K562 (cell line): ENCODE data around the gene ADPGK. TPM values are rescaled to one million over a fixed set of nuclear protein-coding genes. Genes with fewer than 3 reads are reported as not detected.

Source experiments
- ATAC-seq: fragments of 200-7000 bp; cut with Tn5 transposase; 3 replicates; pipeline ENCODE4 v1.9.1; 2020; ENCODE audit warnings: moderate library complexity
- BruUV-seq: library from RNA; stranded (reverse); fragments of 400-500 nt; replicated peaks from 2 replicates; lab custom pipeline; 2021; lab: Mats Ljungman, UMichigan
- CTCF ChIA-PET: fragments of 300-600 bp; formaldehyde crosslinking; extraction: SDS; loops from one replicate; lab custom pipeline; 2021; ENCODE audit warnings: low intra/inter-chr PET ratio; lab: Yijun Ruan, JAX
- POLR2A ChIA-PET: fragments of 300-600, 350-650 bp; sonication (Branson Sonifier 250); formaldehyde crosslinking; extraction: SDS; loops from one replicate; lab custom pipeline; 2021; ENCODE audit warnings: antibody characterized with exemption, inconsistent platforms; lab: Yijun Ruan, JAX
- DNase-seq, 4 experiments: peaks; one replicate each; pipeline versions ENCODE4 v3.0.0 to v3.0.0-alpha.2; 2011 to 2018; ENCODE audit warnings: low spot score in 3 of 4, mixed read lengths in 3 of 4; ENCODE audit errors: extremely low read depth in 1 of 4
- FAIRE-seq: peaks from 2 replicates; lab custom pipeline; 2011; peaks lifted over from hg19 to GRCh38; lab: Jason Lieb, UNC
- H2AFZ ChIP-seq: 2 replicates; pipeline ENCODE4 v1.6.0; 2011; ENCODE audit warnings: low read depth, low read length, control low read depth, inconsistent platforms
- H3K27ac ChIP-seq: fragments of 200-600 bp; 3 replicates; pipeline ENCODE4 v1.8.0; 2011; ENCODE audit warnings: low read depth, mild to moderate bottlenecking, control low read depth, inconsistent platforms, low read length, moderate library complexity, mixed read lengths; ENCODE audit errors: extremely low read depth
- H3K27me3 ChIP-seq, 2 experiments: fragments of 300-600 bp in 1 of 2; 2 replicates in 1 of 2; 3 replicates in 1 of 2; pipeline versions ENCODE4 v1.6.0 to v1.8.0; 2011; ENCODE audit warnings: inconsistent platforms in 2 of 2, low read length in 2 of 2, mild to moderate bottlenecking in 1 of 2, mixed read lengths in 1 of 2, moderate library complexity in 1 of 2; ENCODE audit not compliant: control insufficient read depth in 2 of 2, insufficient read depth in 2 of 2
- H3K36me3 ChIP-seq: fragments of 300-600 bp; 3 replicates; pipeline ENCODE4 v1.8.0; 2011; ENCODE audit warnings: mild to moderate bottlenecking, low read length, inconsistent platforms; ENCODE audit not compliant: control insufficient read depth, insufficient read depth
- H3K4me1 ChIP-seq, 2 experiments: fragments of 200-600 bp in 1 of 2; replicated peaks in 1 of 2; 2 replicates in 1 of 2; 3 replicates in 1 of 2; pipeline versions ENCODE4 v1.5.1 to v1.8.0; 2011; ENCODE audit warnings: inconsistent platforms in 2 of 2, low read length in 2 of 2, mild to moderate bottlenecking in 1 of 2, mixed read lengths in 1 of 2, moderate library complexity in 1 of 2; ENCODE audit not compliant: control insufficient read depth in 2 of 2, insufficient read depth in 2 of 2
- H3K4me2 ChIP-seq: 2 replicates; pipeline ENCODE4 v1.6.1; 2011; ENCODE audit warnings: low read length, control low read depth, inconsistent platforms, mixed read lengths; ENCODE audit not compliant: insufficient read depth
- H3K4me3 ChIP-seq: fragments of 200-600 bp; sonication (generic), shearing (Covaris generic); 2 replicates; pipeline ENCODE4 v1.5.1; 2016; ENCODE audit warnings: control low read depth, inconsistent platforms
- H3K79me2 ChIP-seq: fragments of 200-600 bp; 3 replicates; pipeline ENCODE4 v1.8.0; 2011; ENCODE audit warnings: low read length, inconsistent platforms; ENCODE audit not compliant: control insufficient read depth, insufficient read depth
- H3K9ac ChIP-seq, 2 experiments: 2 replicates each; pipeline versions ENCODE4 v1.6.0 to v1.6.1; 2011; ENCODE audit warnings: low read depth in 2 of 2, low read length in 2 of 2, control low read depth in 1 of 2, inconsistent platforms in 1 of 2, mild to moderate bottlenecking in 1 of 2, mixed read lengths in 1 of 2; ENCODE audit not compliant: insufficient read depth in 1 of 2
- H3K9me1 ChIP-seq: one replicate; pipeline ENCODE4 v1.6.0; 2011; ENCODE audit warnings: inconsistent platforms, mild to moderate bottlenecking, low read length, moderate library complexity; ENCODE audit not compliant: control insufficient read depth, insufficient read depth
- H3K9me3 ChIP-seq: replicated peaks from 2 replicates; pipeline ENCODE4 v1.5.1; 2011; ENCODE audit warnings: low read depth, low read length, inconsistent platforms; ENCODE audit not compliant: control insufficient read depth, insufficient read depth
- H4K20me1 ChIP-seq: replicated peaks from 2 replicates; pipeline ENCODE4 v1.6.1; 2011; ENCODE audit warnings: low read length, inconsistent platforms, mixed read lengths; ENCODE audit not compliant: control insufficient read depth, insufficient read depth
- CAMTA2 ChIP-seq: fragments of 250-450 bp; sonication (Bioruptor Pico); conservative IDR thresholded peaks from 2 replicates; pipeline ENCODE4 v1.5.1; 2022
- CCAR2 ChIP-seq: fragments of 200-400 bp; formaldehyde crosslinking; IDR thresholded peaks from 2 replicates; pipeline ENCODE4 v1.6.1; 2017; ENCODE audit warnings: mild to moderate bottlenecking, low read depth, low read length
- EP400 ChIP-seq: fragments of 450-650 bp; IDR thresholded peaks from 2 replicates; pipeline ENCODE4 v1.6.1; 2017; ENCODE audit warnings: antibody characterized with exemption, mild to moderate bottlenecking, moderate library complexity
- JUN ChIP-seq, 2 experiments: sonication (generic) in 1 of 2; formaldehyde crosslinking in 1 of 2; IDR thresholded peaks; 2 replicates each; pipeline versions ENCODE4 v1.6.1 to v1.8.0; 2012 to 2022; ENCODE audit warnings: borderline replicate concordance in 2 of 2, mild to moderate bottlenecking in 2 of 2, improper control_type of control experiment in 1 of 2, low read depth in 1 of 2, low read length in 1 of 2, missing genetic modification reagents in 1 of 2
- RNF2 ChIP-seq: sonication (generic); IDR thresholded peaks from 2 replicates; pipeline ENCODE4 v1.6.1; 2016
- SMARCB1 ChIP-seq: IDR thresholded peaks from 2 replicates; pipeline ENCODE4 v1.6.1; 2011; ENCODE audit warnings: improper control_type of control experiment, low read depth; ENCODE audit not compliant: insufficient read length
- SNAPC5 ChIP-seq: fragments of 250-450 bp; sonication (Bioruptor Pico); IDR thresholded peaks from 2 replicates; pipeline ENCODE4 v1.8.0; 2021; ENCODE audit warnings: moderate library complexity, mild to moderate bottlenecking, inconsistent platforms
- XRCC3 ChIP-seq: fragments of 450-650 bp; IDR thresholded peaks from 2 replicates; pipeline ENCODE4 v1.6.1; 2017; ENCODE audit warnings: mild to moderate bottlenecking, moderate library complexity
- WGBS: fragments of 100-300 bp; shearing (Covaris generic); methylation state at CpG from one replicate; pipeline ENCODE4 v1.1.6; 2016; ENCODE audit warnings: low coverage, mixed read lengths; ENCODE audit not compliant: insufficient coverage; ENCODE audit errors: missing lambda C conversion rate; 5-methylcytosine and 5-hydroxymethylcytosine counted together
- in situ Hi-C: fragments of 300-500 bp; cut with MboI; formaldehyde crosslinking; loops from 4 replicates; pipeline ENCODE4 v1.15.0; 2018; ENCODE audit warnings: inconsistent platforms, mixed read lengths
- intact Hi-C: fragments of 100-400 bp; cut with micrococcal nuclease; formaldehyde crosslinking; loops from 2 replicates; pipeline ENCODE4 v1.14.2; 2022
- polyA plus RNA-seq, 8 experiments: library from polyadenylated mRNA; depleted of rRNA in 4 of 8; stranded (reverse) in 5 of 8; unstranded in 3 of 8; fragments of >200 nt; fragmentation: Nextera tagmentation in 2 of 8; fragmentation: Illumina TruSeq in 1 of 8; extraction: Ambion mirVana in 2 of 8; extraction: Trizol in 1 of 8; gene quantifications; 2 replicates each; pipeline versions ENCODE4 v1.2.1 to v1.2.3, GENCODE V29; 2011 to 2014; ENCODE audit warnings: inconsistent platforms in 1 of 8, missing spikeins in 1 of 8
- total RNA-seq, 7 experiments: library from RNA; depleted of rRNA in 6 of 7; stranded (reverse); fragments of >200 nt in 6 of 7; fragmentation: Illumina TruSeq in 2 of 7; extraction: Trizol in 2 of 7; gene quantifications; 2 replicates each; pipeline versions ENCODE4 v1.2.1 to v1.2.3, GENCODE V29; 2011 to 2021; ENCODE audit warnings: low replicate concordance in 1 of 7
- TF ChIP-seq, protein P1 (sequence below), 2 experiments: fragments of 250-450 bp in 1 of 2; fragments of 450-650 bp in 1 of 2; sonication (Bioruptor Pico) in 1 of 2; IDR thresholded peaks; 2 replicates each; pipeline versions ENCODE4 v1.6.1 to v1.8.0; 2016 to 2021; ENCODE audit warnings: mild to moderate bottlenecking in 2 of 2, moderate library complexity in 2 of 2, missing compliant biosample characterization in 1 of 2, missing genetic modification characterization in 1 of 2
- TF ChIP-seq, protein P2 (sequence below), 2 experiments: fragments of 450-650 bp; formaldehyde crosslinking in 1 of 2; IDR thresholded peaks; 2 replicates each; pipeline versions ENCODE4 v1.4.0 to v1.6.1; 2014 to 2020; ENCODE audit warnings: mild to moderate bottlenecking in 2 of 2, borderline replicate concordance in 1 of 2, low read depth in 1 of 2
- TF ChIP-seq, protein P3 (sequence below): sonication (generic); formaldehyde crosslinking; IDR thresholded peaks from 2 replicates; pipeline ENCODE4 v1.9.0; 2022; ENCODE audit warnings: mild to moderate bottlenecking, missing genetic modification reagents

Gene ADPGK
- total and polyA plus RNA-seq, 9 of the 15 experiments (the other 6 are each of a cell fraction or from before 2014, with no cell fraction given), result 13.4 to 97.4 (median 48.5) TPM

DNA sequence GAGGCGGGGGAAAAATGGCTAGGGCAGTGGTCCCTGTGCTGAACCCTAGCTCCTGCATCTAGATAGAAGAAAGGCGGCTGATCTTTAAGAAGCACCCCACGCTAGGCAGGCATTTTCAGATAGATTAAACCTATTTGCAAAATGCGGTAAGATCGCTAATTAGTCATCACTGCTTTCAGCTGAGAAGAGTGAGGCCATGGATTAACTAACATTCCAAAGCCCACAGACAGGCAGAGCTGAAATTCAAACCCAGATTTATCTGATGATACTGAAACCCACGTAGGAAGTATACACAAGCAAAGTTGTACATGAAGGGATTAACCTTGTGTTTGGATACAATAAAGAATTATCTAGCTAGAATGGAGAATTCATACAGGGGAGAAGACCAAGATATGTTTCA, 4.8 kb downstream of the ADPGK start (continued):
- TF ChIP-seq, protein P1, sequence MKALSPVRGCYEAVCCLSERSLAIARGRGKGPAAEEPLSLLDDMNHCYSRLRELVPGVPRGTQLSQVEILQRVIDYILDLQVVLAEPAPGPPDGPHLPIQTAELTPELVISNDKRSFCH (CRISPR knock-in tag; IDR thresholded peaks at IDR 0.05), result no peak
- TF ChIP-seq, protein P1 (tag; IDR thresholded peaks at IDR 0.05), result no peak
- TF ChIP-seq EP400, result no peak
- TF ChIP-seq JUN (IDR thresholded peaks at IDR 0.05; ENCODE audit: borderline replicate concordance, low read depth, low read length), result no peak
- no peak for TF ChIP-seq JUN (CRISPR knock-in tag; IDR thresholded peaks at IDR 0.05; ENCODE audit: borderline replicate concordance)
- TF ChIP-seq SMARCB1, result no peak
- no peak for TF ChIP-seq CCAR2
- TF ChIP-seq SNAPC5 (CRISPR knock-in tag), result no peak
- TF ChIP-seq, all 486 proteins: peak for 0

DNA sequence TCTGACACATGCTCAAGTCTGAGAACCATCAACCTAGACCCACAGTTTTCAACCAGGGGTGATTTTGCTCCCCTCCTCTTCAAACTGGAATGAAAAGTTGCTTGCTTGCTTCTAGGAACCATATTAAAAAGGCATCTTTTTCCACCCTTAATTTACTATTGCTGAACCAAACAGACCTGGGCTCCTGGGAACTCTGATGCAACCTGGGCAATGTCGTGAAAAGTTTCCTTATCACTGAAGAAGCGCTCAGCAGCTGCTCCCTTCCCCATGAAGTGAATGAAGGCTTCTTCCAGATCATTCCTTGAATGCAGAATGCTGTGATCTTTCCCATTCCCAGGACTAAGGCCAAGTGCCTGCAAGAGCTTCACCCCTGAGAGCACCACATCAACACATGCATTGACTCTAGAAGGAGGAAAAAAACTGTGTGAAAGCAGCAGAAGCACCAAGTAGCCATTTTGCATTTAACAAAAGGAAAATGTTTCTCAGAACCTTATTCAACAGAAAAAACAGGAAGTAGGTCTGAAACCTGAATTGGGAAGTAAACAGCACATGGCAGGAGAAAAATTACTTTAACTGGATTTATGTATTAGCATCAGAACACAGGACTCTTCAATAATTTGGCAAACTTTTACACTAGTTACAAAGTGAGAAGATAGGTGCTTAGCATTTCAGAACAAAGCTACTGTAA, 8.7 kb downstream of the ADPGK start:
- H4K20me1 ChIP-seq, result no peaks in the 10 kb centered on the region
- H3K36me3 ChIP-seq, result peaks cover 88% of the 10 kb centered on the region
- H3K79me2 ChIP-seq, result peaks cover 32% of the 10 kb centered on the region
- ATAC-seq, result no peak
- FAIRE-seq, result peak; percentile 26
- no peak for DNase-seq
- H3K9me1 ChIP-seq, result no peaks in the 10 kb centered on the region
- intact Hi-C loops (no loop called here), in situ Hi-C loops (loop anchor here (25.0 kb wide), 1 partner anchor 1312 kb away; the partner anchor contains the start of gene GOLGA6A)
- no peak overlapping the region for H3K4me3 ChIP-seq
- ChIA-PET CTCF (no interaction called here), POLR2A (no interaction called here)
- H3K27me3 ChIP-seq, result no peaks in the 10 kb centered on the region
- H3K4me2 ChIP-seq, result no peak overlapping the region
- H3K27ac ChIP-seq, result no peak overlapping the region
- no peak overlapping the region for H2AFZ ChIP-seq
- BruUV-seq, result no TSS peak
- 71% methylated on average over 2 of the region's 2 CpGs for WGBS
- no peaks in the 10 kb centered on the region for H3K9me3 ChIP-seq
- H3K9ac ChIP-seq, result no peak overlapping the region
- H3K4me1 ChIP-seq, result no peaks in the 10 kb centered on the region
- no peak for TF ChIP-seq XRCC3
- TF ChIP-seq CAMTA2 (CRISPR knock-in tag), result no peak
- TF ChIP-seq, protein P2, sequence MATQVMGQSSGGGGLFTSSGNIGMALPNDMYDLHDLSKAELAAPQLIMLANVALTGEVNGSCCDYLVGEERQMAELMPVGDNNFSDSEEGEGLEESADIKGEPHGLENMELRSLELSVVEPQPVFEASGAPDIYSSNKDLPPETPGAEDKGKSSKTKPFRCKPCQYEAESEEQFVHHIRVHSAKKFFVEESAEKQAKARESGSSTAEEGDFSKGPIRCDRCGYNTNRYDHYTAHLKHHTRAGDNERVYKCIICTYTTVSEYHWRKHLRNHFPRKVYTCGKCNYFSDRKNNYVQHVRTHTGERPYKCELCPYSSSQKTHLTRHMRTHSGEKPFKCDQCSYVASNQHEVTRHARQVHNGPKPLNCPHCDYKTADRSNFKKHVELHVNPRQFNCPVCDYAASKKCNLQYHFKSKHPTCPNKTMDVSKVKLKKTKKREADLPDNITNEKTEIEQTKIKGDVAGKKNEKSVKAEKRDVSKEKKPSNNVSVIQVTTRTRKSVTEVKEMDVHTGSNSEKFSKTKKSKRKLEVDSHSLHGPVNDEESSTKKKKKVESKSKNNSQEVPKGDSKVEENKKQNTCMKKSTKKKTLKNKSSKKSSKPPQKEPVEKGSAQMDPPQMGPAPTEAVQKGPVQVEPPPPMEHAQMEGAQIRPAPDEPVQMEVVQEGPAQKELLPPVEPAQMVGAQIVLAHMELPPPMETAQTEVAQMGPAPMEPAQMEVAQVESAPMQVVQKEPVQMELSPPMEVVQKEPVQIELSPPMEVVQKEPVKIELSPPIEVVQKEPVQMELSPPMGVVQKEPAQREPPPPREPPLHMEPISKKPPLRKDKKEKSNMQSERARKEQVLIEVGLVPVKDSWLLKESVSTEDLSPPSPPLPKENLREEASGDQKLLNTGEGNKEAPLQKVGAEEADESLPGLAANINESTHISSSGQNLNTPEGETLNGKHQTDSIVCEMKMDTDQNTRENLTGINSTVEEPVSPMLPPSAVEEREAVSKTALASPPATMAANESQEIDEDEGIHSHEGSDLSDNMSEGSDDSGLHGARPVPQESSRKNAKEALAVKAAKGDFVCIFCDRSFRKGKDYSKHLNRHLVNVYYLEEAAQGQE (IDR thresholded peaks at IDR 0.05; ENCODE audit: borderline replicate concordance), result no peak
- TF ChIP-seq, protein P2 (CRISPR knock-in tag; IDR thresholded peaks at IDR 0.05; ENCODE audit: low read depth), result no peak
- TF ChIP-seq RNF2, result no peak
- TF ChIP-seq, protein P3, sequence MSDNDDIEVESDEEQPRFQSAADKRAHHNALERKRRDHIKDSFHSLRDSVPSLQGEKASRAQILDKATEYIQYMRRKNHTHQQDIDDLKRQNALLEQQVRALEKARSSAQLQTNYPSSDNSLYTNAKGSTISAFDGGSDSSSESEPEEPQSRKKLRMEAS (CRISPR knock-in tag), result no peak
